Measurements from ENCODE around the gene CCDC3. TPM values are rescaled to one million over a fixed set of nuclear protein-coding genes. Genes with fewer than 3 reads are reported as not detected.

The CCDC3 gene
- polyA plus RNA-seq, 1 donor from 2014 or later, result 3.8 TPM

- Histone ChIP-seq H3K9ac (ENCODE audit: low read length) (no peak overlapping the region), H3K9me3 (ENCODE audit: low read length) (peaks cover 9% of the 10 kb centered on the region), H4K20me1 (ENCODE audit: insufficient read depth) (no peaks in the 10 kb centered on the region), H3F3A (ENCODE audit: insufficient read depth, low read length, poor library complexity, severe bottlenecking) (no peaks in the 10 kb centered on the region), H3K4me2 (ENCODE audit: low read length) (no peak overlapping the region), H3K27me3 (ENCODE audit: insufficient read depth, low read depth, low read length) (no peaks in the 10 kb centered on the region), H3K36me3 (ENCODE audit: insufficient read depth, low read length) (no peaks in the 10 kb centered on the region), H3K27ac (ENCODE audit: low read length) (no peak overlapping the region), H2AFZ (ENCODE audit: low read depth, low read length) (no peak overlapping the region), H3K4me3 (ENCODE audit: low read length) (no peak overlapping the region), H3K79me2 (replicated peaks; ENCODE audit: insufficient read depth, low read length) (no peaks in the 10 kb centered on the region), H3K9me2 (ENCODE audit: insufficient read depth, low read length) (no peaks in the 10 kb centered on the region)
- TF ChIP-seq, protein P1, sequence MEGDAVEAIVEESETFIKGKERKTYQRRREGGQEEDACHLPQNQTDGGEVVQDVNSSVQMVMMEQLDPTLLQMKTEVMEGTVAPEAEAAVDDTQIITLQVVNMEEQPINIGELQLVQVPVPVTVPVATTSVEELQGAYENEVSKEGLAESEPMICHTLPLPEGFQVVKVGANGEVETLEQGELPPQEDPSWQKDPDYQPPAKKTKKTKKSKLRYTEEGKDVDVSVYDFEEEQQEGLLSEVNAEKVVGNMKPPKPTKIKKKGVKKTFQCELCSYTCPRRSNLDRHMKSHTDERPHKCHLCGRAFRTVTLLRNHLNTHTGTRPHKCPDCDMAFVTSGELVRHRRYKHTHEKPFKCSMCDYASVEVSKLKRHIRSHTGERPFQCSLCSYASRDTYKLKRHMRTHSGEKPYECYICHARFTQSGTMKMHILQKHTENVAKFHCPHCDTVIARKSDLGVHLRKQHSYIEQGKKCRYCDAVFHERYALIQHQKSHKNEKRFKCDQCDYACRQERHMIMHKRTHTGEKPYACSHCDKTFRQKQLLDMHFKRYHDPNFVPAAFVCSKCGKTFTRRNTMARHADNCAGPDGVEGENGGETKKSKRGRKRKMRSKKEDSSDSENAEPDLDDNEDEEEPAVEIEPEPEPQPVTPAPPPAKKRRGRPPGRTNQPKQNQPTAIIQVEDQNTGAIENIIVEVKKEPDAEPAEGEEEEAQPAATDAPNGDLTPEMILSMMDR (IDR thresholded peaks at IDR 0.05; ENCODE audit: poor library complexity, severe bottlenecking), result no peak
- TF ChIP-seq EP300 (conservative IDR thresholded peaks at IDR 0.05; ENCODE audit: poor library complexity, severe bottlenecking) (no peak), RAD21 (conservative IDR thresholded peaks at IDR 0.05) (no peak), SMC3 (conservative IDR thresholded peaks at IDR 0.05; ENCODE audit: poor library complexity) (no peak), MXI1 (conservative IDR thresholded peaks at IDR 0.05; ENCODE audit: poor library complexity, severe bottlenecking) (no peak), TAF1 (IDR thresholded peaks at IDR 0.05; ENCODE audit: low read depth) (no peak), EZH2 (IDR thresholded peaks at IDR 0.05; ENCODE audit: borderline replicate concordance, insufficient read depth, low read length, poor library complexity, severe bottlenecking) (no peak), POLR2AphosphoS5 (IDR thresholded peaks at IDR 0.05) (no peak)
- TF ChIP-seq, protein P2, sequence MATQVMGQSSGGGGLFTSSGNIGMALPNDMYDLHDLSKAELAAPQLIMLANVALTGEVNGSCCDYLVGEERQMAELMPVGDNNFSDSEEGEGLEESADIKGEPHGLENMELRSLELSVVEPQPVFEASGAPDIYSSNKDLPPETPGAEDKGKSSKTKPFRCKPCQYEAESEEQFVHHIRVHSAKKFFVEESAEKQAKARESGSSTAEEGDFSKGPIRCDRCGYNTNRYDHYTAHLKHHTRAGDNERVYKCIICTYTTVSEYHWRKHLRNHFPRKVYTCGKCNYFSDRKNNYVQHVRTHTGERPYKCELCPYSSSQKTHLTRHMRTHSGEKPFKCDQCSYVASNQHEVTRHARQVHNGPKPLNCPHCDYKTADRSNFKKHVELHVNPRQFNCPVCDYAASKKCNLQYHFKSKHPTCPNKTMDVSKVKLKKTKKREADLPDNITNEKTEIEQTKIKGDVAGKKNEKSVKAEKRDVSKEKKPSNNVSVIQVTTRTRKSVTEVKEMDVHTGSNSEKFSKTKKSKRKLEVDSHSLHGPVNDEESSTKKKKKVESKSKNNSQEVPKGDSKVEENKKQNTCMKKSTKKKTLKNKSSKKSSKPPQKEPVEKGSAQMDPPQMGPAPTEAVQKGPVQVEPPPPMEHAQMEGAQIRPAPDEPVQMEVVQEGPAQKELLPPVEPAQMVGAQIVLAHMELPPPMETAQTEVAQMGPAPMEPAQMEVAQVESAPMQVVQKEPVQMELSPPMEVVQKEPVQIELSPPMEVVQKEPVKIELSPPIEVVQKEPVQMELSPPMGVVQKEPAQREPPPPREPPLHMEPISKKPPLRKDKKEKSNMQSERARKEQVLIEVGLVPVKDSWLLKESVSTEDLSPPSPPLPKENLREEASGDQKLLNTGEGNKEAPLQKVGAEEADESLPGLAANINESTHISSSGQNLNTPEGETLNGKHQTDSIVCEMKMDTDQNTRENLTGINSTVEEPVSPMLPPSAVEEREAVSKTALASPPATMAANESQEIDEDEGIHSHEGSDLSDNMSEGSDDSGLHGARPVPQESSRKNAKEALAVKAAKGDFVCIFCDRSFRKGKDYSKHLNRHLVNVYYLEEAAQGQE (IDR thresholded peaks at IDR 0.05; ENCODE audit: borderline replicate concordance), result no peak
Measured at GRCh38 chr10:12980713-12981306, 20.7 kb downstream of the CCDC3 start.

DNA sequence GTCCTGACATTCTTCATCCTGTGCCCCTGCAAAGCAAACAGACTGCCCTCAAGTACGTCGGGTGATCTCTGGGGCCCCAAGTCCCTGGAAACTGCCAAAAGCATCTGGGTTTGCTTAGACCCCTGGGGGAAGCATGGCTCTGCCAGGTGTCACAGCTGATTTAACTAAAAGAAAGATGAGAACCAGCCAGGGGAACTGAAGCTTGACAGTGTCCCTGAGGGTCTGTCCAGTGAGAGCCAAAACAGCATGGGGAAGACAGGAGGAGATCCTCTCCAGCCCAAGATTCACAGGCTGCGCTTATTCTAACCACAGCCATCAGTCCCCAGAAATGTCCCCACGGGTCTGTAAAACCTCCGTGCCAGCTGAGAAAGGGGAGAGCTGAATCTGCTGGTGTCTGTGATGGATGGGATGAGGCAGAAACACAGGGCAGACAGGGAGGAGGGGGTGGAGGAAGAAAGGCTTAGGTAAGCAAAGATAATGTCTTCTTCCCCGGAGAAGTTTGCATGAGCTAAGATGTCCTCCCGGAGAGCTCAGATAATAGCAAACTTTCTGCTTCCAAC, 21.3 kb downstream of the CCDC3 start:
- no peak overlapping the region for H3K9ac ChIP-seq (ENCODE audit: low read length)
- H2AFZ ChIP-seq (ENCODE audit: low read depth, low read length), result no peak overlapping the region
- no peaks in the 10 kb centered on the region for H3K79me2 ChIP-seq (replicated peaks; ENCODE audit: insufficient read depth, low read length)
- H3K27me3 ChIP-seq (ENCODE audit: insufficient read depth, low read depth, low read length), result no peaks in the 10 kb centered on the region
- peaks cover 9% of the 10 kb centered on the region for H3K9me3 ChIP-seq (ENCODE audit: low read length)
- no peaks in the 10 kb centered on the region for H3F3A ChIP-seq (ENCODE audit: insufficient read depth, low read length, poor library complexity, severe bottlenecking)
- H3K36me3 ChIP-seq (ENCODE audit: insufficient read depth, low read length), result no peaks in the 10 kb centered on the region
- no peak overlapping the region for H3K4me2 ChIP-seq (ENCODE audit: low read length)
- H3K9me2 ChIP-seq (ENCODE audit: insufficient read depth, low read length), result no peaks in the 10 kb centered on the region
- no peak overlapping the region for H3K4me3 ChIP-seq (ENCODE audit: low read length)
- TF ChIP-seq EP300 (conservative IDR thresholded peaks at IDR 0.05; ENCODE audit: poor library complexity, severe bottlenecking) (no peak), SMC3 (conservative IDR thresholded peaks at IDR 0.05; ENCODE audit: poor library complexity) (no peak), RAD21 (conservative IDR thresholded peaks at IDR 0.05) (no peak), EZH2 (IDR thresholded peaks at IDR 0.05; ENCODE audit: borderline replicate concordance, insufficient read depth, low read length, poor library complexity, severe bottlenecking) (no peak), MXI1 (conservative IDR thresholded peaks at IDR 0.05; ENCODE audit: poor library complexity, severe bottlenecking) (no peak), TAF1 (IDR thresholded peaks at IDR 0.05; ENCODE audit: low read depth) (no peak), POLR2AphosphoS5 (IDR thresholded peaks at IDR 0.05) (no peak)
- TF ChIP-seq, protein P2 (IDR thresholded peaks at IDR 0.05; ENCODE audit: borderline replicate concordance), result no peak
- TF ChIP-seq, protein P1 (IDR thresholded peaks at IDR 0.05; ENCODE audit: poor library complexity, severe bottlenecking), result no peak
- H4K20me1 ChIP-seq (ENCODE audit: insufficient read depth), result no peaks in the 10 kb centered on the region
- no peak overlapping the region for H3K27ac ChIP-seq (ENCODE audit: low read length)

Data from neural cell (in vitro differentiated cells).